Measurements from ENCODE around the gene MYO9A.

- TF ChIP-seq REST (tag by site-specific recombination; IDR thresholded peaks at IDR 0.05) (no peak), CTCF (tag by site-specific recombination; IDR thresholded peaks at IDR 0.05) (no peak), ZNF362 (tag by site-specific recombination; IDR thresholded peaks at IDR 0.05) (peak; percentile 92), ZFP41 (tag by site-specific recombination; IDR thresholded peaks at IDR 0.05; ENCODE audit: borderline replicate concordance) (no peak), ZNF692 (tag by site-specific recombination; IDR thresholded peaks at IDR 0.05) (peak; percentile 58), ZNF350 (tag by site-specific recombination; IDR thresholded peaks at IDR 0.05) (peak; percentile 83; the same call in 1 of the 2 replicates), ATF2 (tag by site-specific recombination; IDR thresholded peaks at IDR 0.05; ENCODE audit: low read depth) (no peak; the same call in 1 of the 2 replicates), ZNF280D (tag by site-specific recombination; IDR thresholded peaks at IDR 0.05) (no peak), ZNF645 (tag by site-specific recombination; IDR thresholded peaks at IDR 0.05) (no peak)
Measured at GRCh38 chr15:72136170-72137051, 18.5 kb upstream of the MYO9A start.
